ENCODE data around the gene ZMYND11. TPM values are rescaled to one million over a fixed set of nuclear protein-coding genes. Genes with fewer than 3 reads are reported as not detected.

Gene ZMYND11
- total and polyA plus RNA-seq, 2 of the 8 experiments (the other 6 are each of a cell fraction or from before 2014, with no cell fraction given): 7.5 to 26.6 TPM

DNA sequence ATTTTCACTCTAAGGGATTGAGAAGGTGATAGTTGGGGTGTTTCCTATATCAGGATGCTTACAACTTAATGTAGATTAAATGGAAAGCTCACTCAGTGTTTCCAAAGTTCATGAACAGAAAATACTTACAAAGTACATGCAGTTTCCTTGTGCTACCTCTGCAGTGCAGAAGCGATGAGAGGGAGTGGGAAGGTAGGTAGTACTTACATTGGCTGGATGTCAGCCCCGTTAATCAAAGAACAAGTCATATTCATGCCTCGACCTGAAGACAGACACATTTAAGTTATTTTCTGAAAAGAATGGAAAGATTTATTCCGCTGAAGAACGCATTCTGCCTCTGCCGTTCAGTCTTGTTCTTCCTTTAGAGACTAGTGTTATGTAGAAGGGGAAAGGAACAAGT, 93.1 kb downstream of the ZMYND11 start:
- H4K91ac ChIP-seq (replicated peaks; ENCODE audit: insufficient read length, low read length): no peak overlapping the region
- no peak overlapping the region for H4K8ac ChIP-seq (ENCODE audit: extremely low read depth, insufficient read depth, low read length)
- H3K4ac ChIP-seq (replicated peaks; ENCODE audit: insufficient read length, low read depth, low read length): no peak overlapping the region
- no peaks in the 10 kb centered on the region for H3K23me2 ChIP-seq (ENCODE audit: low read depth, low read length)
- no peak overlapping the region for H2BK120ac ChIP-seq (replicated peaks; ENCODE audit: low read depth, low read length)
- H2BK5ac ChIP-seq (ENCODE audit: low read depth, low read length): no peak overlapping the region
- CTCF ChIA-PET (ENCODE audit: partially characterized antibody): interaction anchor here (1.5 kb wide), 1 partner anchor 10 kb away, joined by 3 read pairs; no protein-coding TSS in a partner anchor
- H3K18ac ChIP-seq (ENCODE audit: extremely low read depth, low read length): no peak overlapping the region
- no peaks in the 10 kb centered on the region for H3K4me1 ChIP-seq (replicated peaks in 1 of 4; ENCODE audit: control insufficient read depth in 3 of 4, insufficient read depth in 4 of 4, low read length in 3 of 4)
- FAIRE-seq: no peak
- no peak overlapping the region for H3K56ac ChIP-seq (replicated peaks; ENCODE audit: insufficient read length, low read depth, low read length)
- peaks cover 0 to 5% of the 10 kb centered on the region in 2 experiments for H4K20me1 ChIP-seq (replicated peaks in 1 of 2; ENCODE audit: control insufficient read depth in 1 of 2, insufficient read depth in 2 of 2, low read length in 2 of 2)
- no peaks in the 10 kb centered on the region for H3K79me1 ChIP-seq (ENCODE audit: low read depth, low read length)
- H3K9ac ChIP-seq (replicated peaks in 1 of 4; ENCODE audit: extremely low read depth in 1 of 4, low read depth in 3 of 4, low read length in 3 of 4): no peak overlapping the region
- H2BK12ac ChIP-seq (ENCODE audit: low read depth, low read length): no peak overlapping the region
- no peak overlapping the region for H3K23ac ChIP-seq (ENCODE audit: insufficient read length)
- H3K27me3 ChIP-seq (replicated peaks in 1 of 4; ENCODE audit: control insufficient read depth in 3 of 4, extremely low read depth in 1 of 4, insufficient read depth in 3 of 4, low read length in 3 of 4): no peaks in the 10 kb centered on the region
- no peak for DNase-seq (ENCODE audit: low read depth in 1 of 2, low spot score in 2 of 2)
- H2AK5ac ChIP-seq (ENCODE audit: low read depth, low read length): no peak overlapping the region
- POLR2A ChIA-PET (ENCODE audit: partially characterized antibody): no interaction called here
- no peaks in the 10 kb centered on the region for H3K79me2 ChIP-seq (ENCODE audit: control insufficient read depth in 1 of 2, insufficient read depth in 2 of 2, low read length in 2 of 2)
- no peaks in the 10 kb centered on the region for H3K9me3 ChIP-seq (ENCODE audit: insufficient read depth in 2 of 2, low read depth in 1 of 2, low read length in 1 of 2)
- no peak overlapping the region for H2BK15ac ChIP-seq (ENCODE audit: low read length)
- no peaks in the 10 kb centered on the region for H3K36me3 ChIP-seq (ENCODE audit: control insufficient read depth in 2 of 4, insufficient read depth in 4 of 4, low read length in 3 of 4)
- no peak overlapping the region for H3K4me3 ChIP-seq (ENCODE audit: extremely low read depth in 1 of 4, insufficient read depth in 2 of 4, low read depth in 3 of 4, low read length in 4 of 4)
- WGBS, 2 experiments (ENCODE audit: extremely low coverage in 1 of 2, insufficient coverage in 1 of 2, insufficient read length in 1 of 2, insufficient replicate concordance in 2 of 2, low coverage in 1 of 2, low lambda C conversion rate in 2 of 2, missing lambda C conversion rate in 1 of 2): 87% methylated on average over 6 of the region's 6 CpGs; no CpG with 5 or more reads in 1 of the 2 experiments
- H3K14ac ChIP-seq (ENCODE audit: insufficient read length): no peak overlapping the region
- TF ChIP-seq MAX (IDR thresholded peaks at IDR 0.05): no peak
- no peak for TF ChIP-seq SP4 (IDR thresholded peaks at IDR 0.05; ENCODE audit: low read length)
- TF ChIP-seq MAFK (IDR thresholded peaks at IDR 0.05; ENCODE audit: low read depth, low read length): no peak
- TF ChIP-seq SIX5 (IDR thresholded peaks at IDR 0.05; ENCODE audit: low read depth, low read length): no peak
- no peak for TF ChIP-seq CEBPB (IDR thresholded peaks at IDR 0.05; ENCODE audit: low read depth, low read length)
- no peak for TF ChIP-seq SUZ12 (IDR thresholded peaks at IDR 0.05; ENCODE audit: low read length)
- no peak for TF ChIP-seq RXRA (IDR thresholded peaks at IDR 0.05; ENCODE audit: insufficient read depth, low read depth, low read length)
- no peak for TF ChIP-seq NRF1 (IDR thresholded peaks at IDR 0.05; ENCODE audit: low read depth, low read length)
- no peak for TF ChIP-seq POLR2A (IDR thresholded peaks at IDR 0.05; ENCODE audit: control extremely low read depth in 1 of 2, low read depth in 2 of 2, low read length in 2 of 2)
- H3K27ac ChIP-seq (ENCODE audit: low read depth, low read length): no peak overlapping the region
- H2AFZ ChIP-seq (ENCODE audit: low read length): no peak overlapping the region
- H4K5ac ChIP-seq (ENCODE audit: insufficient read length, low read depth, low read length): no peak overlapping the region
- H3K4me2 ChIP-seq (ENCODE audit: insufficient read depth in 1 of 2, low read depth in 2 of 2, low read length in 2 of 2): no peak overlapping the region
- no peak overlapping the region for H2BK20ac ChIP-seq (ENCODE audit: low read length)
